ENCODE data around the gene GSG1. TPM values are rescaled to one million over a fixed set of nuclear protein-coding genes. Genes with fewer than 3 reads are reported as not detected.
"Not testable (repeated sequence)": the region's sequence is repeated elsewhere in the genome, so short reads cannot be mapped to it uniquely, and the experiment has no call there.

GSG1 gene
- total RNA-seq, 1 experiment from 2014 or later, result 0.15 TPM

GRCh38 chr12:13091832-13092231 lies 11.6 kb downstream of the GSG1 start:
- no peak for DNase-seq (ENCODE audit: low spot score)

- no peak for DNase-seq (ENCODE audit: low spot score)
Observed at GRCh38 chr12:13090054-13090453, 13.4 kb downstream of the GSG1 start.

GRCh38 chr12:13088496-13088895 lies 15.0 kb downstream of the GSG1 start:
- DNase-seq (ENCODE audit: low spot score), result no peak

GRCh38 chr12:13087766-13088165 lies 15.7 kb downstream of the GSG1 start:
- no peak for DNase-seq (ENCODE audit: low spot score)

GRCh38 chr12:13085968-13086686 lies 17.3 kb downstream of the GSG1 start:
- no peak for DNase-seq (ENCODE audit: low spot score)

- no peak for DNase-seq (ENCODE audit: low spot score)
Observed at GRCh38 chr12:13084898-13085640, 18.4 kb downstream of the GSG1 start.

- not testable (repeated sequence) for DNase-seq (ENCODE audit: low spot score)
Observed at GRCh38 chr12:13083638-13084037, 19.8 kb downstream of the GSG1 start.

GRCh38 chr12:13082861-13083260 lies 20.6 kb downstream of the GSG1 start:
- no peak for DNase-seq (ENCODE audit: low spot score)

GRCh38 chr12:13080266-13080665 lies 23.2 kb downstream of the GSG1 start:
- no peak for DNase-seq (ENCODE audit: low spot score)

GRCh38 chr12:13079440-13079906 lies 24.0 kb downstream of the GSG1 start:
- DNase-seq (ENCODE audit: low spot score), result no peak

- DNase-seq (ENCODE audit: low spot score), result no peak
Observed at GRCh38 chr12:13075786-13076570, 27.5 kb downstream of the GSG1 start.

- no peak for DNase-seq (ENCODE audit: low spot score)
Observed at GRCh38 chr12:13075118-13075480, 28.4 kb downstream of the GSG1 start.

GRCh38 chr12:13074396-13075117 lies 28.9 kb downstream of the GSG1 start:
- no peak for DNase-seq (ENCODE audit: low spot score)

- DNase-seq (ENCODE audit: low spot score), result no peak
Observed at GRCh38 chr12:13073173-13073572, 30.3 kb downstream of the GSG1 start.

- DNase-seq (ENCODE audit: low spot score), result no peak
Observed at GRCh38 chr12:13071305-13072280, 31.9 kb downstream of the GSG1 start.

GRCh38 chr12:13069380-13069779 lies 34.1 kb downstream of the GSG1 start:
- DNase-seq (ENCODE audit: low spot score), result no peak

GRCh38 chr12:13067322-13067721 lies 36.1 kb downstream of the GSG1 start:
- DNase-seq (ENCODE audit: low spot score), result no peak

- no peak for DNase-seq (ENCODE audit: low spot score)
Observed at GRCh38 chr12:13066459-13066858, 37.0 kb downstream of the GSG1 start.

- DNase-seq (ENCODE audit: low spot score), result no peak
Observed at GRCh38 chr12:13066014-13066413, 37.5 kb downstream of the GSG1 start.

- no peak for DNase-seq (ENCODE audit: low spot score)
Observed at GRCh38 chr12:13062669-13063068, 40.8 kb downstream of the GSG1 start.

GRCh38 chr12:13061377-13061776 lies 42.1 kb downstream of the GSG1 start:
- DNase-seq (ENCODE audit: low spot score), result no peak

Data from H4 (cell line).